HG03060 (cell line): ENCODE results near the gene PDIA4.

Experiments used
- ATAC-seq: cut with Tn5 transposase; IDR thresholded peaks from one replicate; pipeline ENCODE4 v1.9.1; 2021; ENCODE audit warnings: low read depth, moderate number of reproducible peaks; ENCODE audit not compliant: unreplicated experiment

The PDIA4 gene

GRCh38 chr7:148978091-148978490, 50.2 kb downstream of the PDIA4 start:
- ATAC-seq, result no peak

DNA sequence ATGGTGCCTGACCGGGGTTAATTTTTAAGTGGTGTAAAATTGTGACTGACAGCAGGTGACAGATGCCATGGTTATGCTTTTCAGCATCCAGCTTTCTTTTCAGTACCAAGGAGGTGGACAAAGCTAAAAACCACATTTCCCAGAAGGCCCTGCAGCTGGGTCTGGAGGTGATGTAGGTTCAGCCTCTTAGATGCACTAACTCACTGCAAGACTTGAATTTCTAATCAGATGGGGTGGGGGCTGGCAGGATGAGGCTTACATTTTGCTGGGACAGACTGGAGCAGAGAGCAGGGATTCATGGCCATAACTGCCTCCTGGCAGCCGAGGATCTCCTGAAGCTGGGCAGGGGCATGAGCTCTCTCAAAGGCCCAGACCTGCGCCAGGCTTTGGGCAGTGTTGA, 52.4 kb downstream of the PDIA4 start:
- no peak for ATAC-seq

DNA sequence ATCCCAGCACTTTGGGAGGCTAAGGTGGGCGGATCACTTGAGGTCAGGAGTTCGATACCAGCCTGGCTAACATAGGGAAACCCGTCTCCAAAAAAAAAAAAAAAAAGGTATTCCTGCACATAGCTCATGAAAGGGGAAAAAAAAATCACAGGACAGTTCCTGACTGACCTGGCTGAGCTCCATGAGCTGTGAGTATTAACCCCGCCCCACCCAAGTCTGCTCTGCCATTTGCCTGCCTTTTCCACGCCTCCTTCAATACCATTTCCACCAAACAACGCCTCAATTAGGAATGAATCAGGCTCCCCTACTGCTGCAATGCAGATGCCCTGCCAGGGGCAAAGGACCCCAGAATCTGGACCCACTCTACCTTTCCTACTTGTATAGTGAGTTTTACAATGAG, 55.0 kb downstream of the PDIA4 start:
- no peak for ATAC-seq

DNA sequence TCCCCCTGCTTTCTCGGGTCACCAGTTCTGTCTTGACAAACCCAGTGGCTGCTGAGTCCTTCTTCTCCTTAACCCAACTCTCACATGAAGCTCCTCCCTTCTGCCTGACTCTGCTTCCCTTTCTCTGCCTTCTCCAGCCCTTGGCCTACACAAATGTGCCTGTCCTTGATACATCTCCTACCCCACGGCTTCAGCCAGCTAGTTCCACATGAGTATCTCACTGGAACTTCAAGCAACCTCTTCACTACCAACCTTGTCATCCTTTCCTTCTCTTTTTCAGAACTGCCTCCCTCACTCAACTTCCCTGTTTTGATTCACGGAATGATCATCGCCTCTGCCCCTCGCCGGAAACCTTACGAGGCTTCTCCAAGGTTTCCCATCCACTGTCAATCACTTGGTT, 55.9 kb downstream of the PDIA4 start:
- ATAC-seq, result no peak

DNA sequence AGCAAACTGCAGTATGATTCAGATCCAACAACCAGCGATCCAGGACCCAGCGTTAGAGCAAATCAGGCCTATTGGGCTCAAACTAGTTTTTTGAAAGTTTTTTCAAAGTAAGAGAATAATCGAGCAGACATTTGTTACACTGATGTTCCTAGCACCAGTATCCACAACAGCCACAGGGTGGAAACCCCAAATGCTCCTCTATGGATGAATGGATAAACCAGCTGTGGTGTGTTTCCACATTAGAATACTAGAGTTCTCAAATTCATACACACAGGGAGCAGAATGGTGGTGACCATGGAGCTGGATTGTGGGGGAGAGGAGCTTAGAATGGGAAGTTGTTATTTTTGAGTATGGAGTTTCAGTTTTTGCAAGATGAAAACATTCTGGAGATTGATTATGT, 60.7 kb downstream of the PDIA4 start:
- no peak for ATAC-seq

DNA sequence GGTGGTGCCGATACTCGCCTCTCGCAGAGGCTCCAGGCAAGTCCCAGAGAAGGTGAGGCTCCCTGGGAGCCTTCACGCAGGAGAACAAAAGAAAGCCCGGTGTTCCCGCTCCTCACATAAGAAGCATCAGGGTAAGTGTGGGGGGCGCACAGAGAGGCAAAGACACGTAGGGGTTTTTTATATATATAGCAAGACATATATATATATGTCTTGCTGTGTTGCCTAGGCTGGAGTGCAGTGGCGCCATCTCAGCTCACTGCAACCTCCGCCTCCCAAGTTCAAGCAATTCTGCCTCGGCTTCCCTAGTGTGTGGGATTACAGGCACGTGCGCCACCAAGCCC, 61.3 kb downstream of the PDIA4 start:
- peak; percentile 12 for ATAC-seq

GRCh38 chr7:148964483-148965267, 63.6 kb downstream of the PDIA4 start:
- ATAC-seq, result no peak

- no peak for ATAC-seq
These were observed 64.5 kb downstream of the PDIA4 start for GRCh38 chr7:148963583-148964482.

DNA sequence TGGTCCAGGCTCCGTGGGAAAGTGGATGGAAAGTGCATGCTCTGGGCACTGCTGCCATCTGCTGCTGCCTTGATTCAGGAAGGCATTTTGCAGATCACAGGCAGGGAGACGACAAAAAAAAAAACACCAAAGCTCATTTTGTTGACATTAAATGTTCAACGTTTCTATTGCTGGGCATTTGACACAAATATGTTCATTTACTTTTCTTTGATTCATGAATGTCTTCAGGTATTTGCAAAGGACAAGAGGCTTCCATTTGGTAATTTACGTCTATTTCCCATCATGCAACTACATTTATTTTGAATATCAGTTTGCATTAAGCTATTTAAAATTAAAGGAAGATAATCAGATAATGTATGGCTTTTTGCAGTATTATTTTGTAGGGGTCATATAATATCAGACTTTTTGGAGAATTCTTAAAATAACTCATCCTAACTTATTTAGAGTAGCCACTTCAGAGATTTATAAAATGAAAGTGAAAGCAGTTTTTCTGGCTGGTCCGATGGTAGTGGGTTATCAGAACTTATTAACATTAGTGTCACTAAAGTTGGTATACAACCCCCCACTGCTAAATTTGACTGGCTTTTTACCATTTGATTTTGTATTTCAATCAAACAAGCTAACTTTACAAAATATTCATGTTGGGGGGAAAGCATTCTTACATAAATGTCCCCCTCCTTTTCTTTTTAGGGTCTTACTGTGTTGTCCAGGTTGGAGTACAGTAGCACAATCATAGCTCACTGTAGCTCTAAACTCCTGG, 65.3 kb downstream of the PDIA4 start:
- no peak for ATAC-seq

DNA sequence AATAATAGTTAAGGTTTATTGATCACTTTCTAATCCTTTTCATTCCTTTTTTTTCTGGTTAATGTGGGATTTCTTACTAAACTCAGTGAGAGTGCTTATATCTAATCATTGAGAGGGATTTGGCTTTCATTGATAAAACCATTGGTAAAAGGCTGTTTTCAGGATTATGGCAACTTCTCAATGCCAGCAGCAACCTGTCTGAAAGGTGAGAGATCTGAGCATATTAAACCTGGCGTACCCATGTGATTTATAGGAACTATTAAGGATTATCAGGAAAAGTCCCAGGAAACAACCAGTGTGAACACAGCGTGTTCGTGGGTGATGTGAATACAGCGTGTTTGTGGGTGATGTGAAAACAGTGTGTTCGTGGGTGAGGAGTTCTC, 65.9 kb downstream of the PDIA4 start:
- no peak for ATAC-seq

DNA sequence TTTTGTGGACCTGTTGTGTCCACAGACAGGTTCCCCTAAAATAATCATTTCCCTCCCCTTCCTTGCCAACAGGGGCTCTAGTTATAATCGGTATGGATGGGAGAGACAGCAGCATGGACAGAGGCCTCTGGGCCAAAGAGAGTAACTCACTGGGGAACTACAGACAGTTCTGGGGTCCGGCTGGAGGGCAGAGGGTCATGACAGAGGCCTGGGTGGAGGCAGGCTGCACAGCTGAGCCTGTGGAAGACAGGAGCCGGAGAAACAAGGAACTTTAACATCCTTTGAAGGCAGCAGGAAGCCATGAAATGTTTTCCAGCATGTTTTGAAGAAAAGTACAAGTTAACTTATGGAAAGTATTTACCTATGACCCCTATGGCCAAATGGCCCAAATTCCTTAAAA, 68.6 kb downstream of the PDIA4 start:
- no peak for ATAC-seq

DNA sequence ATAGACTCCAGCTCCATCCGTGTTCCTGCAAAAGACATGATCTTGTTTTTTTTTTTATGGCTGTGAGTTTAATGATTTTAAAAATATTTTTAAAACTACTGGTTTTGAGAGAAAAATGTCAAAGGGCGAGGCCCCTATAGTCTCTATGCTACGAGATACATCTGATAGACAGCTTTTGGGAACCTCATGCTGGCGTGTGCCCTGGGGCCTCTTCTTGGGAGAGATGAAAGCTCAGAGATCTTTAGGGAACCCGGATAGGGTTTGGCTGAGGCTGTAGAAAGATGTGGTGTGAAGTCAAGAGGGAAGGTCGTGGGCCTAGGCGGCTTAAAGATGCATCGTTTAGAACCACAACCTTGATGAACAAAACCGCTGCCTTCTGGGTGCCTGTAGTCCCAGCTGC, 70.2 kb downstream of the PDIA4 start:
- no peak for ATAC-seq

DNA sequence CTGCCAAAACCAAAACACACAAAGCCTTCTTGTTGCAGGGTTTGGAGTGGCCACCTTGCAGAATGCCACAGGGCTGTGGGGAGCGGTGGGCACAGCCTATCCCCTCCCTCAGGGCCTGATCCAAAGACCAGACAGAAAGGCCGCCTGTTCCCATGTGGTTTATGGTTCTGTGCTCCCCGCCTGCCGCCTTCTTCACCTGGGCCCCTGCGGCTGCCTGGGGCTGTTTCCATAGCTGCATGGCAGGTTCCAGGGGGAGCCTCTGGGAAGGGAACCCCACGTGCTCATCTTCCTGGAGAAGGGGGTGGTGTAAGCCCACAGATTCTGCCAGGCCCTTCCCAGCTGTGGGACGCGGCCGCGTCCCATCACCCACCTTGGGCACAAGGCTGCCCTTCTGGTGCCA, 73.5 kb downstream of the PDIA4 start:
- no peak for ATAC-seq

- ATAC-seq, result no peak
These were observed 74.6 kb downstream of the PDIA4 start for GRCh38 chr7:148953676-148954075.
